Measurements from ENCODE around the gene MAGEA9B.
"Not testable (repeated sequence)": the region's sequence is repeated elsewhere in the genome, so short reads cannot be mapped to it uniquely, and the experiment has no call there.

DNA sequence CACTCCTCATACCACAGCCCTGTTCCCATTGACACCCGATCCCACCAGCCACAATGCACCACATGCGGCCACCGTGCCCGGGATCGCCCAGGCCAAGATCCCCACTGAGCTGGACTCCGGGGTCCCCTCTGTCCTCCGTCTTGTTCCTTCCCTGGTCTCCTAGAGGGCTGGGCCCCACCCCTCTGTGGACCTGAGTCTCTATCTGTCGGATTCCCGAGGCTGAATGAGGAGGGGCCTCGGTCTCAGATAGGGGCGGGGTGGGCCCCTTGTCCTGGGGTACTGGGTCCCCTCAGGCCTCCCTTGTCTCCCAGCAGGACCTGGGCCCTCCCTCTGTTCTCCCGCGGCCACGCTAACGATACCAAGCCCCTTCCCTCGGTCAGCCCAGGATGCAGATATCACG, 1.6 kb downstream of the MAGEA9B start:
- not testable (repeated sequence) for TF ChIP-seq EZH2 (IDR thresholded peaks at IDR 0.05); POLR2AphosphoS5 (IDR thresholded peaks at IDR 0.05; ENCODE audit: borderline replicate concordance, low read depth, low read length); FOXP2 (optimal IDR thresholded peaks at IDR 0.05; ENCODE audit: control extremely low read depth, extremely low read length, insufficient read depth)
